Neural cell (in vitro differentiated cells): ENCODE results near the gene METTL24. TPM values are rescaled to one million over a fixed set of nuclear protein-coding genes. Genes with fewer than 3 reads are reported as not detected.

Experiments
- H2AFZ ChIP-seq: fragments of 200-600, 300-800 bp; sonication (generic), shearing (Covaris generic); 2 replicates; pipeline ENCODE4 v1.6.0; 2014; ENCODE audit warnings: low read depth, mild to moderate bottlenecking, antibody characterized with exemption, low read length, moderate library complexity
- H3F3A ChIP-seq: fragments of 200-600 bp; shearing (Covaris generic); 2 replicates; pipeline ENCODE4 v1.6.1; 2016; ENCODE audit warnings: mild to moderate bottlenecking, moderate library complexity, mixed read lengths, antibody characterized with exemption, low read length; ENCODE audit not compliant: insufficient read depth, poor library complexity, severe bottlenecking
- H3K27ac ChIP-seq: fragments of 200-600, 300-800 bp; sonication (generic), shearing (Covaris generic); 2 replicates; pipeline ENCODE4 v1.5.1; 2014; ENCODE audit warnings: mild to moderate bottlenecking, low read length, moderate library complexity
- H3K27me3 ChIP-seq: fragments of 300-800, 200-600 bp; sonication (generic), shearing (Covaris generic); 2 replicates; pipeline ENCODE4 v1.6.0; 2014; ENCODE audit warnings: mild to moderate bottlenecking, low read depth, low read length, moderate library complexity; ENCODE audit not compliant: insufficient read depth
- H3K36me3 ChIP-seq: fragments of 300-800, 200-600 bp; sonication (generic), shearing (Covaris generic); 2 replicates; pipeline ENCODE4 v1.5.1; 2014; ENCODE audit warnings: mild to moderate bottlenecking, antibody characterized with exemption, low read length, moderate library complexity; ENCODE audit not compliant: insufficient read depth
- H3K4me2 ChIP-seq: fragments of 300-800, 200-600 bp; sonication (generic), shearing (Covaris generic); 2 replicates; pipeline ENCODE4 v1.6.0; 2014; ENCODE audit warnings: mild to moderate bottlenecking, low read length
- H3K4me3 ChIP-seq: fragments of 300-800, 200-600 bp; sonication (generic), shearing (Covaris generic); 2 replicates; pipeline ENCODE4 v1.5.1; 2014; ENCODE audit warnings: mild to moderate bottlenecking, low read length, moderate library complexity
- H3K79me2 ChIP-seq: fragments of 200-600 bp; shearing (Covaris generic); replicated peaks from 2 replicates; pipeline ENCODE4 v1.6.0; 2014; ENCODE audit warnings: mild to moderate bottlenecking, low read length, moderate library complexity; ENCODE audit not compliant: insufficient read depth
- H3K9ac ChIP-seq: fragments of 300-800, 200-600 bp; sonication (generic), shearing (Covaris generic); 2 replicates; pipeline ENCODE4 v1.6.1; 2016; ENCODE audit warnings: mild to moderate bottlenecking, low read length, mixed read lengths
- H3K9me2 ChIP-seq: fragments of 200-600 bp; shearing (Covaris generic); 2 replicates; pipeline ENCODE4 v1.6.1; 2016; ENCODE audit warnings: mild to moderate bottlenecking, low read length, mixed read lengths; ENCODE audit not compliant: insufficient read depth
- H3K9me3 ChIP-seq: fragments of 200-600, 300-800 bp; sonication (generic), shearing (Covaris generic); 2 replicates; pipeline ENCODE4 v1.6.1; 2016; ENCODE audit warnings: mild to moderate bottlenecking, mixed run types, low read length, moderate library complexity, mixed read lengths
- H4K20me1 ChIP-seq: fragments of 200-600 bp; shearing (Covaris generic); 2 replicates; pipeline ENCODE4 v1.6.1; 2016; ENCODE audit warnings: mild to moderate bottlenecking, mixed run types; ENCODE audit not compliant: insufficient read depth
- EP300 ChIP-seq: fragments of 450-650 bp; conservative IDR thresholded peaks from 2 replicates; pipeline ENCODE4 v1.6.1; 2014; ENCODE audit warnings: antibody characterized with exemption, mild to moderate bottlenecking, moderate library complexity; ENCODE audit not compliant: poor library complexity, severe bottlenecking
- EZH2 ChIP-seq: fragments of 200-600, 300-800 bp; shearing (Covaris generic), sonication (generic); IDR thresholded peaks from 2 replicates; pipeline ENCODE4 v1.6.1; 2014; ENCODE audit warnings: antibody characterized with exemption, low read length, borderline replicate concordance, mild to moderate bottlenecking; ENCODE audit not compliant: insufficient read depth, poor library complexity, severe bottlenecking
- MXI1 ChIP-seq: fragments of 450-650 bp; conservative IDR thresholded peaks from 2 replicates; pipeline ENCODE4 v1.6.1; 2014; ENCODE audit warnings: antibody characterized with exemption, mild to moderate bottlenecking; ENCODE audit not compliant: poor library complexity, severe bottlenecking
- POLR2AphosphoS5 ChIP-seq: IDR thresholded peaks from 2 replicates; pipeline ENCODE4 v1.6.1; 2012
- RAD21 ChIP-seq: fragments of 450-650 bp; conservative IDR thresholded peaks from 2 replicates; pipeline ENCODE4 v1.6.1; 2014; ENCODE audit warnings: antibody characterized with exemption, mild to moderate bottlenecking, moderate library complexity
- REST ChIP-seq: IDR thresholded peaks from 2 replicates; pipeline ENCODE4 v1.6.1; 2012; ENCODE audit warnings: borderline replicate concordance
- SMC3 ChIP-seq: fragments of 450-650 bp; conservative IDR thresholded peaks from 2 replicates; pipeline ENCODE4 v1.6.1; 2014; ENCODE audit warnings: antibody characterized with exemption, mild to moderate bottlenecking, moderate library complexity; ENCODE audit not compliant: poor library complexity
- TAF1 ChIP-seq: IDR thresholded peaks from 2 replicates; pipeline ENCODE4 v1.6.1; 2012; ENCODE audit warnings: low read depth
- polyA plus RNA-seq: library from polyadenylated mRNA; depleted of rRNA; stranded (reverse); fragments of >200 nt; gene quantifications from 2 replicates; pipeline ENCODE4 v1.2.3, GENCODE V29; 2014
- TF ChIP-seq, protein P1 (sequence below): fragments of 450-650 bp; IDR thresholded peaks from 2 replicates; pipeline ENCODE4 v1.5.1; 2014; ENCODE audit warnings: antibody characterized with exemption, mild to moderate bottlenecking, moderate library complexity; ENCODE audit not compliant: poor library complexity, severe bottlenecking

Gene METTL24
- polyA plus RNA-seq, 1 donor from 2014 or later = not detected

GRCh38 chr6:110298411-110298810, 59.7 kb downstream of the METTL24 start:
- no peaks in the 10 kb centered on the region for H3K79me2 ChIP-seq
- H3K4me2 ChIP-seq = no peak overlapping the region
- no peak for TF ChIP-seq TAF1
- no peak for TF ChIP-seq EP300
- TF ChIP-seq MXI1 = no peak
- TF ChIP-seq, protein P1, sequence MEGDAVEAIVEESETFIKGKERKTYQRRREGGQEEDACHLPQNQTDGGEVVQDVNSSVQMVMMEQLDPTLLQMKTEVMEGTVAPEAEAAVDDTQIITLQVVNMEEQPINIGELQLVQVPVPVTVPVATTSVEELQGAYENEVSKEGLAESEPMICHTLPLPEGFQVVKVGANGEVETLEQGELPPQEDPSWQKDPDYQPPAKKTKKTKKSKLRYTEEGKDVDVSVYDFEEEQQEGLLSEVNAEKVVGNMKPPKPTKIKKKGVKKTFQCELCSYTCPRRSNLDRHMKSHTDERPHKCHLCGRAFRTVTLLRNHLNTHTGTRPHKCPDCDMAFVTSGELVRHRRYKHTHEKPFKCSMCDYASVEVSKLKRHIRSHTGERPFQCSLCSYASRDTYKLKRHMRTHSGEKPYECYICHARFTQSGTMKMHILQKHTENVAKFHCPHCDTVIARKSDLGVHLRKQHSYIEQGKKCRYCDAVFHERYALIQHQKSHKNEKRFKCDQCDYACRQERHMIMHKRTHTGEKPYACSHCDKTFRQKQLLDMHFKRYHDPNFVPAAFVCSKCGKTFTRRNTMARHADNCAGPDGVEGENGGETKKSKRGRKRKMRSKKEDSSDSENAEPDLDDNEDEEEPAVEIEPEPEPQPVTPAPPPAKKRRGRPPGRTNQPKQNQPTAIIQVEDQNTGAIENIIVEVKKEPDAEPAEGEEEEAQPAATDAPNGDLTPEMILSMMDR = no peak
- TF ChIP-seq RAD21 = no peak
- no peak for TF ChIP-seq EZH2
- TF ChIP-seq POLR2AphosphoS5 = no peak
- no peak for TF ChIP-seq REST
- TF ChIP-seq SMC3 = no peak
- H4K20me1 ChIP-seq = no peaks in the 10 kb centered on the region
- no peaks in the 10 kb centered on the region for H3K9me2 ChIP-seq
- no peak overlapping the region for H3K4me3 ChIP-seq
- H3K27ac ChIP-seq = no peak overlapping the region
- no peak overlapping the region for H3K9ac ChIP-seq
- H3K36me3 ChIP-seq = no peaks in the 10 kb centered on the region
- no peaks in the 10 kb centered on the region for H3F3A ChIP-seq
- no peaks in the 10 kb centered on the region for H3K9me3 ChIP-seq
- H3K27me3 ChIP-seq = no peaks in the 10 kb centered on the region
- no peak overlapping the region for H2AFZ ChIP-seq

- no peaks in the 10 kb centered on the region for H3K27me3 ChIP-seq
- no peaks in the 10 kb centered on the region for H3K36me3 ChIP-seq
- no peaks in the 10 kb centered on the region for H3K79me2 ChIP-seq
- H3K4me3 ChIP-seq = no peak overlapping the region
- no peaks in the 10 kb centered on the region for H3K9me3 ChIP-seq
- H3F3A ChIP-seq = no peaks in the 10 kb centered on the region
- H3K9ac ChIP-seq = no peak overlapping the region
- TF ChIP-seq MXI1 (no peak), EP300 (no peak), POLR2AphosphoS5 (no peak), SMC3 (no peak), RAD21 (no peak), REST (no peak), EZH2 (no peak), TAF1 (no peak)
- TF ChIP-seq, protein P1 = no peak
- H4K20me1 ChIP-seq = no peaks in the 10 kb centered on the region
- no peak overlapping the region for H2AFZ ChIP-seq
- no peak overlapping the region for H3K4me2 ChIP-seq
- H3K27ac ChIP-seq = no peak overlapping the region
- H3K9me2 ChIP-seq = no peaks in the 10 kb centered on the region
Measured at GRCh38 chr6:110296241-110297025, 61.7 kb downstream of the METTL24 start.
